ENCODE measurements around the gene LRRTM4. TPM values are rescaled to one million over a fixed set of nuclear protein-coding genes. Genes with fewer than 3 reads are reported as not detected.

Gene LRRTM4
- total RNA-seq, 1 donor from 2014 or later: not detected

DNA sequence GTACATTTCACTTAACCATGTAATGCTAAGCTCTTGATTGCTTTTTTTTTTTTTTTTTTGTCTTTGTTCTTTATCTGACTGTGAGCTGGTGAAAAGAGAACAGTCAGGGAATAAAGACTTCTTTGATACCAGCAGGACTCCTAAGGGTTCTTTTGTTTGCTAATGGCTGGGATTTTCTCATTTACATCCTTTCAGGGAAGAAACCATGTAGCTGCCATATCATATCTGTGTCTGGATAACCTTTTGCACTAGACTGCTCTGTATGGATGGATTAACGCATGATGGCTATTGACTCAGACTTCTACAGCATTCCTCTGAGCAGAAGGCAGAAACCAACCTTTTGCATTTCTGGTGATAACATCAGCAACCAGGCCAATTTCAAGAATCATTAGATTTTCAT, 504.0 kb downstream of the LRRTM4 start:
- DNase-seq (ENCODE audit: low read depth) (no peak), FAIRE-seq (no peak)
- H3K27me3 ChIP-seq (ENCODE audit: control insufficient read depth, insufficient read depth, low read length): no peaks in the 10 kb centered on the region
- H3K36me3 ChIP-seq (ENCODE audit: control insufficient read depth, insufficient read depth, low read length): no peaks in the 10 kb centered on the region
- TF ChIP-seq, protein P1, sequence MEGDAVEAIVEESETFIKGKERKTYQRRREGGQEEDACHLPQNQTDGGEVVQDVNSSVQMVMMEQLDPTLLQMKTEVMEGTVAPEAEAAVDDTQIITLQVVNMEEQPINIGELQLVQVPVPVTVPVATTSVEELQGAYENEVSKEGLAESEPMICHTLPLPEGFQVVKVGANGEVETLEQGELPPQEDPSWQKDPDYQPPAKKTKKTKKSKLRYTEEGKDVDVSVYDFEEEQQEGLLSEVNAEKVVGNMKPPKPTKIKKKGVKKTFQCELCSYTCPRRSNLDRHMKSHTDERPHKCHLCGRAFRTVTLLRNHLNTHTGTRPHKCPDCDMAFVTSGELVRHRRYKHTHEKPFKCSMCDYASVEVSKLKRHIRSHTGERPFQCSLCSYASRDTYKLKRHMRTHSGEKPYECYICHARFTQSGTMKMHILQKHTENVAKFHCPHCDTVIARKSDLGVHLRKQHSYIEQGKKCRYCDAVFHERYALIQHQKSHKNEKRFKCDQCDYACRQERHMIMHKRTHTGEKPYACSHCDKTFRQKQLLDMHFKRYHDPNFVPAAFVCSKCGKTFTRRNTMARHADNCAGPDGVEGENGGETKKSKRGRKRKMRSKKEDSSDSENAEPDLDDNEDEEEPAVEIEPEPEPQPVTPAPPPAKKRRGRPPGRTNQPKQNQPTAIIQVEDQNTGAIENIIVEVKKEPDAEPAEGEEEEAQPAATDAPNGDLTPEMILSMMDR (IDR thresholded peaks at IDR 0.05; ENCODE audit: insufficient read depth, low read length, severe bottlenecking): no peak
- H3K4me3 ChIP-seq (ENCODE audit: low read depth, low read length): no peak overlapping the region

DNA sequence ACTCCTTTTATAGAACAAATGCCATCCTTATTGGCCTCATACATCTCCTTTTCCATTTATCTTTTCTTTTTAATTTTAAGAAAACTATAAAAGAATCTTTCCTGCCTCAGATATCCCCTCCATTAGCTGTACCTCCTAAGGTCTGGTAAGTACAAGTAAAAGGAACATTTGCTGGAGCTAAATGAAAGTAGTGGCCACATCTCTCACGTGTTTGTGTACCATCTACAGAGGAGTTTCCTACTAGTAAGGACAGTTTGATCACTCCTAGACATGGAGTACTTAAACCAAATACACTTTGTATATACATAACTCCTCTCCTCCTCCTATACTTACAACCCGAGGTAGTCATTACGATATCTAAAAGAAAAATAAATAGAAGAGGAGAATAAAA, 504.8 kb downstream of the LRRTM4 start:
- FAIRE-seq: no peak
- DNase-seq (ENCODE audit: low read depth): no peak
- TF ChIP-seq, protein P1 (IDR thresholded peaks at IDR 0.05; ENCODE audit: insufficient read depth, low read length, severe bottlenecking): no peak
- no peaks in the 10 kb centered on the region for H3K27me3 ChIP-seq (ENCODE audit: control insufficient read depth, insufficient read depth, low read length)
- no peaks in the 10 kb centered on the region for H3K36me3 ChIP-seq (ENCODE audit: control insufficient read depth, insufficient read depth, low read length)
- no peak overlapping the region for H3K4me3 ChIP-seq (ENCODE audit: low read depth, low read length)

DNA sequence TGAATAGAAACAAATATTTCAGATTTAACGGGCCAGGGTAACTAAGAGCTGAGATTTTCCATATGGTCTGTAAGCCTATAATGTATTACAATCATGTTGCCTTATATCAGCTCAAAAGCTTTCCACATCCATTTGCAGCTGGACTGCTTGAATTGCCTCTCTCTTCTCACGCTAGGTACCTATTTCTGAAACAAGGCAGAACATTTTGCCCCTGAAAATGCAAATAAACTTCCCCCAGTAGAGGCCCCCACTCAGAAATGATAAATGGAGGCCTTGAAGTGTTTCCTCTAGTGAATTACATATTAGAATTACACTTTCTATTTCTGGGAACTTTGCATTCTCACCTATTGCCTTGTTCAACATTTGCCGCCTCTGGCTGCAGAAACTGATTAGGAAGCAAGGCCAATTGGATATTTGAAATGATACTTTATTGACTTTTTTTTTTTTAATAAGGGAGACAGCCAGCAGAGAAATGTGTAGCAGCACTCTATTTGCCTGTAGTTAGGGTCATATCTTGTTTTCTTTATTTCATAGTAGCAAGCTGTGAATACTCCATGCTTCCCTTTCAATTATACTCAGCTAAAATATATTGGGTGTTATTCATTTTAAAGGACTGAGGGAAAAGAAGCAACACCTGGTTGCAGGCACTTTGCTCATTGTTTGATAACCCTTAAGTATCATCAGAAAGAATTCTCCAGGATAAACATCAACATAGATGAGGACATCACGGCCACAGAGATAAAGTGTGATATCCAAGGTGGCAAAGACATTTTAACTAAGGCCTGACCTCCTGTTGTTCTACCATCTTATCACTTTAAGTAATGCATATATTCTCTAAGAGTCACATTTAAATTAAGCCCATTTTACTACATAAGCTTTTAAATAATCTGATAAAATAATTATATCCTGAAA, 505.5 kb downstream of the LRRTM4 start:
- TF ChIP-seq, protein P1 (IDR thresholded peaks at IDR 0.05; ENCODE audit: insufficient read depth, low read length, severe bottlenecking): no peak
- FAIRE-seq (no peak), DNase-seq (ENCODE audit: low read depth) (no peak)
- H3K36me3 ChIP-seq (ENCODE audit: control insufficient read depth, insufficient read depth, low read length): no peaks in the 10 kb centered on the region
- H3K27me3 ChIP-seq (ENCODE audit: control insufficient read depth, insufficient read depth, low read length): no peaks in the 10 kb centered on the region
- H3K4me3 ChIP-seq (ENCODE audit: low read depth, low read length): no peak overlapping the region

DNA sequence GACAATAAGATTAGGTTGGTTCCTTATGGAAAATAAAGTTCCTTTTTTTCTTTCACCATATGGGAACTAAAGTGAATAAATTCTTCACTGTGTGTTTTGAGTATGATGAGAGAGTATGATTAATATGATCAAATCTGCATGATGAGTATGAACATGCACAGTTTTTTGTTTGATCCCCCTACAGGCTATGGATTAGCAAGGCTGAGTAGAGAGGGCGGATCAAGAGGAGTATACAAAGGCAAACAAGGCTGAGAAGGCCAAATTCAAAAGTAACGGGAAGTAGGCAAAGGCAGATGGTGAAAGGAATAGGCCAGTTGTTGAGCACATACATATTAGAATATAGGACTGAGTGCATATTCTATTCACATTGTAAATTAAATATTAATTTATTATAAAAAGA, 508.2 kb downstream of the LRRTM4 start:
- no peak for FAIRE-seq
- no peaks in the 10 kb centered on the region for H3K36me3 ChIP-seq (ENCODE audit: control insufficient read depth, insufficient read depth, low read length)
- TF ChIP-seq, protein P1 (IDR thresholded peaks at IDR 0.05; ENCODE audit: insufficient read depth, low read length, severe bottlenecking): no peak

DNA sequence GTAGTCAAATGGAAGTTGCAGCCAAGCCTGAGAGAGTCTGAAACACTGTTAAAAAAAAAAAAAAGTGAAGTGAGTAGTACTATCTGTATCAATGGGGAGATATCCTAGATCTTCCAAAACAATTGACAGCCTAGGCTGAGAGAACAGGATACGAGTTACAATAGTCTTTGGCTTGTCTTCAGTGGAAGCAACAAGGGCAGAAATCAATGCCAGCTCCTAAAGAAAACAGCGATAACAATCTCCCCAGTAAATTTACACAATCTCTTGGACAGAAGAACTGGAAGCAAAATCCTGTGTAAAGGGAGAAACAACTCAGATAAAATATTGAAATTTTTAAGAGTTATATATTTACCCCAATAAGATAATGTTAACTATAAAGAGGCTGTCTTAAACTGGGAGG, 508.7 kb downstream of the LRRTM4 start:
- TF ChIP-seq, protein P1 (IDR thresholded peaks at IDR 0.05; ENCODE audit: insufficient read depth, low read length, severe bottlenecking): no peak
- no peaks in the 10 kb centered on the region for H3K36me3 ChIP-seq (ENCODE audit: control insufficient read depth, insufficient read depth, low read length)
- DNase-seq (ENCODE audit: low read depth): no peak
- FAIRE-seq: no peak
- no peaks in the 10 kb centered on the region for H3K27me3 ChIP-seq (ENCODE audit: control insufficient read depth, insufficient read depth, low read length)
- H3K4me3 ChIP-seq (ENCODE audit: low read depth, low read length): no peak overlapping the region

More for the DNA sequence above, 508.2 kb downstream of the LRRTM4 start:
- Histone ChIP-seq H3K4me3 (ENCODE audit: low read depth, low read length) (no peak overlapping the region), H3K27me3 (ENCODE audit: control insufficient read depth, insufficient read depth, low read length) (no peaks in the 10 kb centered on the region)
- DNase-seq (ENCODE audit: low read depth): peak; percentile 2

Measured in bronchial epithelial cell (primary cell).